ENCODE results near the gene ERG28. TPM values are rescaled to one million over a fixed set of nuclear protein-coding genes. Genes with fewer than 3 reads are reported as not detected.

Gene ERG28
- total and polyA plus RNA-seq, 2 donors (not counting 3 experiments of a cell fraction or from before 2014, with no cell fraction given), result 31.9 to 46.0 TPM

DNA sequence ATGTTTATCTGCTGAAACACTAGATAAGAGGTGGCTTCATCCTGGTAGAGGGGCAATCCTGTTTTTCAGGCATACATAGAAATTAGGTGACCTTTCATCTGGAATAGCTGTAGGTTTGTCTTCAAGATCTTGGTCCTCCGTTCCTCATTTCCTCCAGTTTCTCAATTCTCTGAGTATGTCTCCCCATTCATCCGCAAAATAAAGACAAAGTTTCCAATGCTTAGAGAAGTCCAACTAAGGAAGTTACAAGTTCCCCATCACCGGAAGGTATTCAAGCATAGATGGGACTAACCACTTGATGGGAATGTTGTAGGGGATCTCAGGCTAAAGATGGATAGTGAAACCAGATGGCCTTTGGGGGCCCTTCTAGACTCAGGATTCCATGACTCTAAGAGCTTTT is 34.3 kb downstream of the ERG28 start:
- dilution Hi-C loops (cut with MboI; ENCODE audit: extremely low pct_ligation_motif_present, low sequenced_read_pairs), result no loop called here
- no peaks in the 10 kb centered on the region for H4K20me1 ChIP-seq (replicated peaks; ENCODE audit: control insufficient read depth, extremely low read depth, insufficient read depth, low read length)
- intact Hi-C loops (cut with micrococcal nuclease), result no loop called here
- DNase-seq (ENCODE audit: low read depth, low spot score), result no peak
- no peaks in the 10 kb centered on the region for H3K79me2 ChIP-seq (ENCODE audit: control insufficient read depth, insufficient read depth, low read length)
- H3K36me3 ChIP-seq (ENCODE audit: control insufficient read depth in 2 of 2, extremely low read depth in 1 of 2, insufficient read depth in 2 of 2, low read length in 2 of 2), result no peaks in the 10 kb centered on the region
- no peak for FAIRE-seq
- no peaks in the 10 kb centered on the region for H3K9me3 ChIP-seq (replicated peaks; ENCODE audit: control insufficient read depth, insufficient read depth, low read length)
- H3K4me1 ChIP-seq (ENCODE audit: control insufficient read depth, extremely low read depth, insufficient read depth, low read length), result no peaks in the 10 kb centered on the region
- BruUV-seq (replicated peaks), result no TSS peak
- H3K27ac ChIP-seq (ENCODE audit: insufficient read depth, low read depth, low read length), result no peak overlapping the region
- no peak overlapping the region for H3K4me3 ChIP-seq (replicated peaks in 1 of 3; ENCODE audit: insufficient read depth in 1 of 3, low read depth in 1 of 3, low read length in 3 of 3)
- CTCF ChIA-PET, result no interaction called here
- H3K9me1 ChIP-seq (replicated peaks; ENCODE audit: control insufficient read depth, extremely low read depth, insufficient read depth, low read length), result no peaks in the 10 kb centered on the region
- TF ChIP-seq GATA2 (IDR thresholded peaks at IDR 0.05; ENCODE audit: insufficient read depth, insufficient read length, low read depth, low read length), result no peak
- TF ChIP-seq MYC (IDR thresholded peaks at IDR 0.05; ENCODE audit: low read depth, low read length), result no peak
- no peak for TF ChIP-seq CTCF (IDR thresholded peaks at IDR 0.05; ENCODE audit: extremely low read depth in 1 of 2, insufficient read depth in 1 of 2, low read depth in 1 of 2, low read length in 2 of 2)
- TF ChIP-seq FOS (IDR thresholded peaks at IDR 0.05; ENCODE audit: borderline replicate concordance, insufficient read depth, low read length), result no peak
- no peak for TF ChIP-seq EZH2 (IDR thresholded peaks at IDR 0.05; ENCODE audit: borderline replicate concordance, low read depth, low read length, severe bottlenecking)
- TF ChIP-seq POLR2AphosphoS5 (IDR thresholded peaks at IDR 0.05; ENCODE audit: insufficient read depth, low read depth, low read length), result no peak
- no peak for TF ChIP-seq JUN (IDR thresholded peaks at IDR 0.05; ENCODE audit: borderline replicate concordance, insufficient read depth, insufficient read length, low read depth)
- no peak for TF ChIP-seq POLR2A (IDR thresholded peaks at IDR 0.05; ENCODE audit: low read depth, low read length)
- H3K9ac ChIP-seq (replicated peaks; ENCODE audit: extremely low read depth, insufficient read depth, low read length), result no peak overlapping the region
- peaks cover 0 to 8% of the 10 kb centered on the region in 2 experiments for H3K27me3 ChIP-seq (ENCODE audit: control insufficient read depth in 2 of 2, insufficient read depth in 2 of 2, low read length in 2 of 2)
- H3K4me2 ChIP-seq (ENCODE audit: insufficient read depth, low read length), result no peak overlapping the region
- POLR2A ChIA-PET, result no interaction called here
- H2AFZ ChIP-seq (ENCODE audit: low read depth, low read length), result no peak overlapping the region
